GM12875 (cell line): Measurements from ENCODE around the gene DSP.

ENCODE experiments used
- H3K4me3 ChIP-seq: one replicate; pipeline ENCODE4 v1.5.1; 2011; ENCODE audit warnings: low read depth, low read length, control low read depth
- CTCF ChIP-seq: IDR thresholded peaks from 2 replicates; pipeline ENCODE4 v1.5.1; 2011; ENCODE audit warnings: low read depth, mild to moderate bottlenecking, control low read depth, inconsistent platforms, low read length, moderate library complexity, borderline replicate concordance; ENCODE audit not compliant: insufficient read depth

The DSP gene

DNA sequence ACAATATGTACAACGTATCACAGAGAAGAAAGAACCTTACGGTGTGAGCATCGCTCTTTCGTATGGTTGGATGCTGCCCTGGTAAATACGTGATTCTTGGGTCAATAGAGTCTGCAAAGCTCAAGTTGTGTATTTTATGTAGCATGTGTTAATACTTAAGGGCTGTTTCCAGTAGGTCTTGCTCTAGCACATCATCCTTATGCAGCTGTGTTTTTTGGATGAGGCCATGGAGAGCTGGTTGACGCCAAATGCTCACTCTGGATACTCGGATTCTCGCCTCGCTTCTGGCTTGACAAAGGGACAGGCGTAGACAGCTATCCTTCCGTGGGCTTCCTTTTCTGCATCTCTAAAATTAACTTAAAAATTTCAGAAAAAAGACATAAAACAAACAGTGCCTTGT, 87.4 kb downstream of the DSP start:
- no peak for TF ChIP-seq CTCF
- no peak overlapping the region for H3K4me3 ChIP-seq

GRCh38 chr6:7629321-7629720, 87.8 kb downstream of the DSP start:
- TF ChIP-seq CTCF: no peak
- H3K4me3 ChIP-seq: no peak overlapping the region

- TF ChIP-seq CTCF: no peak
- no peak overlapping the region for H3K4me3 ChIP-seq
These were observed 89.3 kb downstream of the DSP start for GRCh38 chr6:7630792-7631191.

DNA sequence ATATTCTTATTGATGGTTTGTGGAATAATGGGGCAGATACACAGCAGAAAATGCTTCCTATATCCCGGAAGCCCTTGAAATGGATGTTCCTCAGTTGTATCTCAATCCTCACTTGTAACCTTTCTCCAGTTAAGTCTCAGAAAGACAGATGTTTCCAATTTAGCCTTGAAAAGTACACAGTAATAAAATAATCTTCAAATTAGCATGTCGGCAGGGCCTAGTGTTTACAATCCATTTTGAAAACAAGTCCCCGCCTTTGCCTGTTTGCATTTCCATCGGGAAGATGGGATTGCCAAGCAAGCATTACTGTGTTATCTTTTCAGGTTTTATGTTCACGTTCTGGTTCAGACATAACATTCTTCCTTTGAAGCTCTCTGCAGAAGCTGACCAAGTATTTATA, 90.0 kb downstream of the DSP start:
- no peak for TF ChIP-seq CTCF
- no peak overlapping the region for H3K4me3 ChIP-seq

- TF ChIP-seq CTCF: no peak
These were observed 91.2 kb downstream of the DSP start for GRCh38 chr6:7632501-7633290.

DNA sequence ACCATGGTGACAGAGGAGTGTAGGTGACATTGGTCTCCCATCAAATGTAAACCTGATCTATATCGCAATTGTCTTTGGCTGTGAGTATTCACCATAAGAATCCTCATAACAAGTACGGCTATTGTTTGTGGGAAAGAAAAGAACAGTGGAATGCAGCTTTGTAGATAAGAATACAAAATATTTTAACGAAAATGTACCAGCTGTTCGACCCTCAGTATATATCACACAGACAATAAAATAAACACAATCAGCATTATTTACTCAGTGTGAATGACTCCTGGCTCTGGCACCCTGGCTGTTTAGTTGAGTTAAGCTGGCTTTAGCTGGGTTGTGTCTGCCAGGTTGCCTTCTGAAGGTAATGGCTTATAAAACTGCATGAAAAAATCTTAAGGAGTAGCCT, 91.9 kb downstream of the DSP start:
- no peak overlapping the region for H3K4me3 ChIP-seq
- TF ChIP-seq CTCF: no peak

More at GRCh38 chr6:7632501-7633290, 91.2 kb downstream of the DSP start:
- no peak overlapping the region for H3K4me3 ChIP-seq

DNA sequence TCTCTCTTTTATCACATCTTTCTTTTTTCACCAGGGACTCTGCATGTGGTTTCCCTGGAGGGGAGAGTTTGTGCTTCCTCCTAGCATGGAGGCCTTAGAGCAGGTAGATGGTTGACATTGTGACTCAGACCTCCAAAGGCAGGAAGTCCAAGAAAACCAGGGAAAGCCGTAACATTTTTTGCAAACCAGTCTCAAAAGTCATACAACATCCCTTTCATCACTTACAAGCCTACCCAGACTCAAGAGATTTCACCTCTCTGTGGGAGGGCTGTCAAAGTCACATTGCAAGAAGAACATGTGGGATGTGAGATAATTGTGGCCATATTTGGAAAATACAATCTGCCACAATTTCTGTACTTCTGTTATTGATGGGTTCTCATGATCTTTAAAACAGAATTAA, 94.7 kb downstream of the DSP start:
- H3K4me3 ChIP-seq: no peak overlapping the region
- TF ChIP-seq CTCF: no peak
